GM12878 (cell line): ENCODE data around the gene PRKCZ. TPM values are rescaled to one million over a fixed set of nuclear protein-coding genes. Genes with fewer than 3 reads are reported as not detected.

Experiments
- MEF2A ChIP-seq: IDR thresholded peaks from 2 replicates; pipeline ENCODE4 v1.6.1; 2011; ENCODE audit warnings: low read depth, mild to moderate bottlenecking, low read length, moderate library complexity; ENCODE audit not compliant: insufficient read depth
- PAX8 ChIP-seq: fragments of 450-650 bp; IDR thresholded peaks from 2 replicates; pipeline ENCODE4 v1.6.1; 2017; ENCODE audit warnings: mild to moderate bottlenecking, moderate library complexity
- polyA plus RNA-seq, 11 experiments: library from polyadenylated mRNA; depleted of rRNA in 4 of 11; unstranded in 6 of 11; stranded (reverse) in 5 of 11; fragments of >200 nt; fragmentation: Nextera tagmentation in 4 of 11; fragmentation: Illumina TruSeq in 1 of 11; extraction: Ambion mirVana in 4 of 11; extraction: Trizol in 1 of 11; gene quantifications; 1 replicate in 1 of 11; 2 replicates in 10 of 11; pipeline versions ENCODE4 v1.2.1 to v1.2.3, GENCODE V29; 2011 to 2016; ENCODE audit warnings: inconsistent platforms in 2 of 11, missing spikeins in 2 of 11, low read depth in 1 of 11
- total RNA-seq, 4 experiments: library from RNA; depleted of rRNA in 3 of 4; stranded (reverse); fragments of >200 nt in 3 of 4; fragmentation: Illumina TruSeq in 1 of 4; extraction: Trizol in 1 of 4; gene quantifications; 2 replicates each; pipeline versions ENCODE4 v1.2.1 to v1.2.3, GENCODE V29; 2013 to 2021
- TF ChIP-seq, protein P1 (sequence below): IDR thresholded peaks from 2 replicates; pipeline ENCODE4 v1.6.1; 2012; ENCODE audit warnings: low read length, inconsistent platforms
- TF ChIP-seq, protein P2 (sequence below): fragments of 450-650 bp; IDR thresholded peaks from 2 replicates; pipeline ENCODE4 v1.6.1; 2016; ENCODE audit warnings: mild to moderate bottlenecking, moderate library complexity, borderline replicate concordance

Gene PRKCZ
- total and polyA plus RNA-seq, 10 of the 15 experiments (the other 5 are each of a cell fraction or from before 2014, with no cell fraction given): 0.05 to 1.9 (median 0.64) TPM; not detected in 1

DNA sequence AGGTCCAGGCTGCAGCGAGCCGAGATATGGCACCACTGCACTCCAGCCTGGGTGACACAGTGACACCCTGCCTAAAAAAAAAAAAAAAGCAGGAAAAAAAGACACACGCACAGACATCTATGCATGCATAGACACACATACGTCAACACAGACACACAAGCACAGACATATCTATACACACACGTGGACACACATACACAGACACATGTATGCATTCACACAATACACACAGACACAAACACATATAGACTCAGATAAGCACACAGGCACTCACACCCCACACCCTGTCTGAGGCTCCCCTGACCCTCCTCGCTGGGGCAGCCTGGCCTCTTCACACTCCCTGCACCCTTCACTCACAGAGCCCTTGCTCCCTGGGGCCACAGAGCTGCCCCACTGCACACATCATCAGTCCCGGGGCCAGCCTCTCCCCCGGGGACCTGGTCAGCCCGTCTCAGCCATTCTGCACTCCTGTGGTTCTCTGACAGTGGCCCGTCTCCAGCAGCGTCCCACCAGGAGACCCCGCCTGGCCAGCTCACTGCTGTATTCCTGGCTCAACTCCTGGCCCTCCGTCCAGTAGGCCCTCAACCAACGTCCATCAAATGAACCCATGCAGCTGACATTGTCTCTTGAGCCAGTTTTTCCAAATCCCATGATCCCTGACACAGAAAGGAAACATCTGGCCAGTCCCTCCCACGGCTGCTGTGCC lies 4.6 kb upstream of the PRKCZ start (continued):
- TF ChIP-seq, protein P1, sequence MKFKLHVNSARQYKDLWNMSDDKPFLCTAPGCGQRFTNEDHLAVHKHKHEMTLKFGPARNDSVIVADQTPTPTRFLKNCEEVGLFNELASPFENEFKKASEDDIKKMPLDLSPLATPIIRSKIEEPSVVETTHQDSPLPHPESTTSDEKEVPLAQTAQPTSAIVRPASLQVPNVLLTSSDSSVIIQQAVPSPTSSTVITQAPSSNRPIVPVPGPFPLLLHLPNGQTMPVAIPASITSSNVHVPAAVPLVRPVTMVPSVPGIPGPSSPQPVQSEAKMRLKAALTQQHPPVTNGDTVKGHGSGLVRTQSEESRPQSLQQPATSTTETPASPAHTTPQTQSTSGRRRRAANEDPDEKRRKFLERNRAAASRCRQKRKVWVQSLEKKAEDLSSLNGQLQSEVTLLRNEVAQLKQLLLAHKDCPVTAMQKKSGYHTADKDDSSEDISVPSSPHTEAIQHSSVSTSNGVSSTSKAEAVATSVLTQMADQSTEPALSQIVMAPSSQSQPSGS: no peak
- no peak for TF ChIP-seq MEF2A
- TF ChIP-seq, protein P2, sequence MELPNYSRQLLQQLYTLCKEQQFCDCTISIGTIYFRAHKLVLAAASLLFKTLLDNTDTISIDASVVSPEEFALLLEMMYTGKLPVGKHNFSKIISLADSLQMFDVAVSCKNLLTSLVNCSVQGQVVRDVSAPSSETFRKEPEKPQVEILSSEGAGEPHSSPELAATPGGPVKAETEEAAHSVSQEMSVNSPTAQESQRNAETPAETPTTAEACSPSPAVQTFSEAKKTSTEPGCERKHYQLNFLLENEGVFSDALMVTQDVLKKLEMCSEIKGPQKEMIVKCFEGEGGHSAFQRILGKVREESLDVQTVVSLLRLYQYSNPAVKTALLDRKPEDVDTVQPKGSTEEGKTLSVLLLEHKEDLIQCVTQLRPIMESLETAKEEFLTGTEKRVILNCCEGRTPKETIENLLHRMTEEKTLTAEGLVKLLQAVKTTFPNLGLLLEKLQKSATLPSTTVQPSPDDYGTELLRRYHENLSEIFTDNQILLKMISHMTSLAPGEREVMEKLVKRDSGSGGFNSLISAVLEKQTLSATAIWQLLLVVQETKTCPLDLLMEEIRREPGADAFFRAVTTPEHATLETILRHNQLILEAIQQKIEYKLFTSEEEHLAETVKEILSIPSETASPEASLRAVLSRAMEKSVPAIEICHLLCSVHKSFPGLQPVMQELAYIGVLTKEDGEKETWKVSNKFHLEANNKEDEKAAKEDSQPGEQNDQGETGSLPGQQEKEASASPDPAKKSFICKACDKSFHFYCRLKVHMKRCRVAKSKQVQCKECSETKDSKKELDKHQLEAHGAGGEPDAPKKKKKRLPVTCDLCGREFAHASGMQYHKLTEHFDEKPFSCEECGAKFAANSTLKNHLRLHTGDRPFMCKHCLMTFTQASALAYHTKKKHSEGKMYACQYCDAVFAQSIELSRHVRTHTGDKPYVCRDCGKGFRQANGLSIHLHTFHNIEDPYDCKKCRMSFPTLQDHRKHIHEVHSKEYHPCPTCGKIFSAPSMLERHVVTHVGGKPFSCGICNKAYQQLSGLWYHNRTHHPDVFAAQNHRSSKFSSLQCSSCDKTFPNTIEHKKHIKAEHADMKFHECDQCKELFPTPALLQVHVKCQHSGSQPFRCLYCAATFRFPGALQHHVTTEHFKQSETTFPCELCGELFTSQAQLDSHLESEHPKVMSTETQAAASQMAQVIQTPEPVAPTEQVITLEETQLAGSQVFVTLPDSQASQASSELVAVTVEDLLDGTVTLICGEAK: no peak
- no peak for TF ChIP-seq PAX8
- TF ChIP-seq, all 136 proteins: peak for 0
